NCI-H446 treated with DMSO at 0.1 percent for 48 hours (cell line): ENCODE results near the gene ETF1.

Experiments
- DNase-seq: peaks from one replicate; lab custom pipeline; 2025; lab: John Stamatoyannopoulos, UW

Gene ETF1

DNA sequence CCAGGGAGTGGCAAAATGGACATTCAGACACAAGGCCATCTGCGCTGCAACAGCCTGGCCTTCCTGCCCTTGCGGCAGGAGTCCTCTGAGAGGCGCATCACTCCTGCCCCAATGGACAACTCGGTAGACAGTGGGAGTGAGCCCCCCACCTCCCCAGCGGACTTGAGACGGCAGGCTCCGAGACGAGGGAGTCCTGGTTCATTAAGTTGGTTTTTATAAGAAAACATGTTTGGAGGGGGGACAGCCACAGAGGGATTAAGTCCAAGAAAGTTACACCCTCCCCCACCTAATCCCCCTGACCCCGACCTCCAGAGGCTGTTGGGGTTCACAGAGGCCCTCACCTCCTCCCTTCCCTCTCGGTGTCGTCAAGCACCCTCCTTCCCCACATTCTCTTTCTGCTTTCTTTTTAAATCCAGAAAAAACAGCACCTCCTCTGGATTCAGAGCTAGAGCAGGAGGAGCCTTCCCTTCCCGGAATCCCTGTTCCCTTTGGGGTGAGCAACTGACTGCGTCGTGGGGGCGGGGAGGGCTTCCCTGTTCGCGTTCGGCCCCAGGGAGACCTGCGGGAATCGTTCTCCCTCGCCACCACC lies 79.5 kb downstream of the ETF1 start:
- peak; percentile 53 for DNase-seq

DNA sequence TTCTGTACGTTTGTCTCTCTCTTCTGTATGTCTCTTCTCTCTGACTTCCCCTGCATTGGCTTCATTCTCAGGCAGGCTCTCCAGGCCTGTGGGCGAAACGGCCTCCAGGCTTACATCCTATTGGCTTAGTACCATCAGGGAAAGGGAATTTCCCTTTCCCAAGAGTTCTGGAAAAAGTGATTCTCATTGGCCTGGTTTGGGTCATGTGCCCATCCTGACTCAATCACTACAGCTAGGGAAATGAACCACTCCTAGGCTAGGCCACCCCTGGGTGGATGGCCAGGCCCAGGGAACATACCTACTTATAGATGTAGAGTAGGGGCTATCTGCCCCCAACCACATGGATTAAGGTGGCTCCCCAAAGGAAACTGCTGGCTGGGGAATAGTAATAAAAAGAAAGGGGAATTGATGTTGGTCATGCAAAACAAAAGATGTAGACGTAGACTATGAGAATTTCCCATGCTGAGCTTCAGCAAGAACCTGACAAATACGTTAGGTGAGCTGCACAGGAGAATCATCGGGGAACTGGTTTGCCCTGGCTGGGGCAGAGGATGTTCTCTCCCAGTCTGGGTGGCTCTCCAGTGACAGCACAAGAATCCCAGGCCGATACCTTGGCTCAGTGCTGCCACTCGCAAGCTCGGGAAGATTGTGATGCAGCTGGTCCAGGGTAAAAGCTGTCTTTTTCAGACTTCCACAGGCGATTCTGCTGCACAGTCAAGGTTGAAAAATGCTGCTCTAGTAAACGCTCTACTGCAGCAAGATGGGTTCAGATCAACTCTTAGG lies 81.5 kb downstream of the ETF1 start:
- DNase-seq, result no peak

- DNase-seq, result no peak
Observed at GRCh38 chr5:138460032-138460693, 82.9 kb downstream of the ETF1 start.

DNA sequence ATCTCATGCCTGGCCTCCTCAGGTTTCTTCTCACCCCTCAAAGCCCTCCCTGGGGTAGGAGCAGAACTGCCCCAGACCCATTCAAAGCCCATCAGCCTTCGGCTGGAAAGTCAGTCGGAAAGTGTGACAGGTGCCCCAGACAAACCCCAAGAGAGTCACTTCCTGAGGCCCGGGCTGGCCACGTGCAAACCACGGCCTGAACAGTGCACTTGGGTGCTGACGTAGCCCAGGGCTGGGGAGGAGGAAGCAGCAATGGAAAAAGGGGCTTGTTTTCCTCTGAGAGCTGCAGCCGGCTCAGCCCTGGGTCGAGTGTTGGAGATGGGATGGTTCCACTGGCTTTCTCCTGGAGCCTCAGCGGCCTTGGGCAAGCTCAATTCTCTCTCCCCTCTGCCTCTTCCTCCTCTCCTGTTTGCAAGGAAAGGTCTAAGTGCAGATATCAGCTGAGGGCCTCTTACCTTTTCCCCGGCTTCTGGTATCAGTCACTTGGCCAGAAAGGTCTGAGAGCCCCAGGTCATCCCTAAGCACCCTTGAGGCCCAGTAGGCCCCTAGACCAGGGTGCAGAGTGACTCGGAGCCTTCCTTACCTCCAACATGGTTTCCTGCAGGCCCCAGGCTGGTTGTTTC lies 83.6 kb downstream of the ETF1 start:
- no peak for DNase-seq

DNA sequence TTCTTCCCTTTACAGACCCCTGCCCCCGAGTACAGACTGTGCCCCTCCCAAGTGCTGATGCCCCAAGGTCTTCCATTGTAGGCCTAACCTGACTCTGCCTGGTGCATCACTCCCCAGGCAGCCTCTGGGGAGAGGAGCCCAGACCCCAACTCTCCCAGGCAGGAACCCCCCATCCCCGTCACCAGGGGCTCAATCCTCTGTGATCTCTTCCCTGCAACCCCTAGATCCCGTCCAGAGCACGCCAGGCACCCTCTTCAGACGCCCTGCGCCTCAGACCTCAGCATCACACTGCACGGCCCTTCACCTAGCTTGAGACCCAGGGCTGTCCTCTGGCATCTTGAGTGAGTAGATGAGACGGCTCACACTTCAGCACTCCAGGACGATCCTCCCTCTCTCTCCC lies 84.2 kb downstream of the ETF1 start:
- DNase-seq, result no peak

- DNase-seq, result no peak
Observed at GRCh38 chr5:138458384-138458783, 84.7 kb downstream of the ETF1 start.

- DNase-seq, result no peak
Observed at GRCh38 chr5:138457531-138458275, 85.3 kb downstream of the ETF1 start.
